WTC11 (cell line): ENCODE measurements around the gene CPEB1. TPM values are rescaled to one million over a fixed set of nuclear protein-coding genes. Genes with fewer than 3 reads are reported as not detected.

ENCODE experiments used
- ATAC-seq: fragments of 200-7000 bp; cut with Tn5 transposase; 2 replicates; pipeline ENCODE4 v1.10.0; 2021; ENCODE audit warnings: mild to moderate bottlenecking, moderate library complexity
- CTCF ChIA-PET: fragments of 300-600 bp; sonication (Branson Sonifier 250); formaldehyde crosslinking; loops from one replicate; lab custom pipeline; 2021; ENCODE audit warnings: antibody characterized with exemption; lab: Charles Lee
- POLR2A ChIA-PET: fragments of 350-600 bp; sonication (Branson Sonifier 250); formaldehyde crosslinking; loops from one replicate; lab custom pipeline; 2021; ENCODE audit warnings: antibody characterized with exemption; lab: Charles Lee
- DNase-seq: peaks from one replicate; pipeline ENCODE4 v3.0.0; 2021; ENCODE audit warnings: low spot score
- H3K27ac Mint-ChIP-seq: 2 replicates; pipeline ENCODE4 v1.8.0; 2021; ENCODE audit warnings: mixed read lengths
- H3K27me3 Mint-ChIP-seq: 2 replicates; pipeline ENCODE4 v1.8.0; 2021; ENCODE audit warnings: low read depth, mild to moderate bottlenecking, moderate library complexity, mixed read lengths
- H3K36me3 Mint-ChIP-seq: 2 replicates; pipeline ENCODE4 v1.8.0; 2021; ENCODE audit warnings: mixed read lengths
- H3K4me1 Mint-ChIP-seq: 2 replicates; pipeline ENCODE4 v1.8.0; 2022; ENCODE audit warnings: mixed read lengths
- H3K4me3 Mint-ChIP-seq: 2 replicates; pipeline ENCODE4 v1.8.0; 2021; ENCODE audit warnings: mild to moderate bottlenecking, moderate library complexity, mixed read lengths
- H3K9me3 Mint-ChIP-seq: 2 replicates; pipeline ENCODE4 v1.8.0; 2021; ENCODE audit warnings: mixed read lengths
- ATF3 ChIP-seq: sonication (generic); formaldehyde crosslinking; conservative IDR thresholded peaks from 2 replicates; pipeline ENCODE4 v1.8.1; 2022; ENCODE audit warnings: mild to moderate bottlenecking, missing genetic modification reagents
- CBFB ChIP-seq: sonication (generic); formaldehyde crosslinking; IDR thresholded peaks from 2 replicates; pipeline ENCODE4 v1.8.1; 2022; ENCODE audit warnings: mild to moderate bottlenecking, low read depth, missing genetic modification reagents
- CDX4 ChIP-seq: fragments of 250-450 bp; sonication (Bioruptor Pico); IDR thresholded peaks from 2 replicates; pipeline ENCODE4 v1.9.0; 2021; ENCODE audit warnings: moderate library complexity, mild to moderate bottlenecking, inconsistent platforms, borderline replicate concordance
- CREB1 ChIP-seq: sonication (generic); formaldehyde crosslinking; IDR thresholded peaks from 2 replicates; pipeline ENCODE4 v1.8.0; 2023; ENCODE audit warnings: mild to moderate bottlenecking, missing genetic modification reagents
- E2F4 ChIP-seq: sonication (generic); formaldehyde crosslinking; IDR thresholded peaks from 2 replicates; pipeline ENCODE4 v1.8.1; 2022; ENCODE audit warnings: low read depth, mild to moderate bottlenecking, moderate library complexity, missing genetic modification reagents, borderline replicate concordance
- ETV6 ChIP-seq: sonication (generic); formaldehyde crosslinking; IDR thresholded peaks from 2 replicates; pipeline ENCODE4 v1.8.1; 2022; ENCODE audit warnings: mild to moderate bottlenecking, missing genetic modification reagents
- FOXJ3 ChIP-seq: sonication (generic); formaldehyde crosslinking; IDR thresholded peaks from 2 replicates; pipeline ENCODE4 v1.9.0; 2021; ENCODE audit warnings: missing genetic modification reagents, mild to moderate bottlenecking, borderline replicate concordance
- FOXK1 ChIP-seq: sonication (generic); formaldehyde crosslinking; IDR thresholded peaks from 2 replicates; pipeline ENCODE4 v1.8.0; 2022; ENCODE audit warnings: mild to moderate bottlenecking, moderate library complexity, missing genetic modification reagents
- GABPB1 ChIP-seq: sonication (generic); formaldehyde crosslinking; IDR thresholded peaks from 2 replicates; pipeline ENCODE4 v1.8.1; 2023; ENCODE audit warnings: mild to moderate bottlenecking, missing genetic modification reagents
- MYBL2 ChIP-seq: sonication (generic); formaldehyde crosslinking; IDR thresholded peaks from 2 replicates; pipeline ENCODE4 v1.8.1; 2023; ENCODE audit warnings: mild to moderate bottlenecking, moderate library complexity, missing genetic modification reagents
- NFATC4 ChIP-seq: fragments of 250-450 bp; sonication (Bioruptor Pico); IDR thresholded peaks from 2 replicates; pipeline ENCODE4 v1.9.0; 2021; ENCODE audit warnings: mild to moderate bottlenecking
- NR3C1 ChIP-seq: sonication (generic); formaldehyde crosslinking; conservative IDR thresholded peaks from 2 replicates; pipeline ENCODE4 v1.8.1; 2023; ENCODE audit warnings: low read depth, mild to moderate bottlenecking, missing genetic modification reagents
- SMAD4 ChIP-seq: sonication (generic); formaldehyde crosslinking; IDR thresholded peaks from 2 replicates; pipeline ENCODE4 v1.8.0; 2022; ENCODE audit warnings: mild to moderate bottlenecking, missing genetic modification reagents
- SP1 ChIP-seq: sonication (generic); formaldehyde crosslinking; conservative IDR thresholded peaks from 2 replicates; pipeline ENCODE4 v1.8.1; 2022; ENCODE audit warnings: missing genetic modification reagents
- TEAD4 ChIP-seq: sonication (generic); formaldehyde crosslinking; IDR thresholded peaks from 2 replicates; pipeline ENCODE4 v1.8.0; 2022; ENCODE audit warnings: mild to moderate bottlenecking, missing genetic modification reagents
- ZBTB43 ChIP-seq: sonication (generic); formaldehyde crosslinking; IDR thresholded peaks from 2 replicates; pipeline ENCODE4 v1.8.1; 2023; ENCODE audit warnings: mild to moderate bottlenecking, missing genetic modification reagents
- ZNF532 ChIP-seq: fragments of 250-450 bp; sonication (Bioruptor Pico); IDR thresholded peaks from 2 replicates; pipeline ENCODE4 v1.9.0; 2021; ENCODE audit warnings: mild to moderate bottlenecking, borderline replicate concordance
- total RNA-seq: library from RNA; stranded (reverse); gene quantifications from 3 replicates; pipeline ENCODE4 v1.2.3, GENCODE V29; 2021

Gene CPEB1
- total RNA-seq, 1 experiment from 2014 or later = 2.5 TPM

GRCh38 chr15:82532991-82533481 is 114.1 kb downstream of the CPEB1 start:
- CTCF ChIA-PET = no interaction called here
- H3K36me3 Mint-ChIP-seq = peaks cover 42% of the 10 kb centered on the region
- no peak for DNase-seq

GRCh38 chr15:82532383-82532990 is 114.7 kb downstream of the CPEB1 start:
- CTCF ChIA-PET = no interaction called here
- TF ChIP-seq ETV6 (CRISPR knock-in tag) (no peak), ATF3 (CRISPR knock-in tag) (no peak), E2F4 (no peak), CBFB (no peak), GABPB1 (CRISPR knock-in tag) (no peak), SMAD4 (CRISPR knock-in tag) (no peak), TEAD4 (CRISPR knock-in tag) (no peak), FOXK1 (CRISPR knock-in tag) (no peak), CDX4 (CRISPR knock-in tag) (no peak), SP1 (no peak), MYBL2 (CRISPR knock-in tag) (no peak), ZNF532 (no peak), CREB1 (CRISPR knock-in tag) (no peak), ZBTB43 (CRISPR knock-in tag) (no peak), FOXJ3 (CRISPR knock-in tag) (no peak), NFATC4 (CRISPR knock-in tag) (no peak)
- POLR2A ChIA-PET = no interaction called here
- Mint-ChIP-seq H3K36me3 (peaks cover 36% of the 10 kb centered on the region), H3K27ac (no peak overlapping the region), H3K27me3 (no peaks in the 10 kb centered on the region), H3K9me3 (peaks cover 5% of the 10 kb centered on the region), H3K4me3 (no peak overlapping the region), H3K4me1 (peaks cover 22% of the 10 kb centered on the region)
- no peak for DNase-seq
- ATAC-seq = no peak

More at GRCh38 chr15:82532991-82533481, 114.1 kb downstream of the CPEB1 start:
- POLR2A ChIA-PET = no interaction called here
- Mint-ChIP-seq H3K9me3 (peaks cover 5% of the 10 kb centered on the region), H3K4me3 (no peak overlapping the region), H3K27me3 (no peaks in the 10 kb centered on the region), H3K27ac (no peak overlapping the region), H3K4me1 (peaks cover 27% of the 10 kb centered on the region)
- TF ChIP-seq NR3C1 (CRISPR knock-in tag) = no peak
- TF ChIP-seq CDX4 (CRISPR knock-in tag) = no peak
- ATAC-seq = no peak
